Endothelial cell (in vitro differentiated cells): ENCODE measurements around the gene UBA7. TPM values are rescaled to one million over a fixed set of nuclear protein-coding genes. Genes with fewer than 3 reads are reported as not detected.
"Not testable (repeated sequence)": the region's sequence is repeated elsewhere in the genome, so short reads cannot be mapped to it uniquely, and the experiment has no call there.

ENCODE experiments used
- DNase-seq: peaks from one replicate; pipeline ENCODE4 v3.0.0; 2021; ENCODE audit warnings: low spot score
- H3K27ac Mint-ChIP-seq: one replicate; pipeline ENCODE4 v1.8.0; 2021; ENCODE audit warnings: mixed read lengths, inconsistent platforms; ENCODE audit not compliant: unreplicated experiment
- H3K27me3 Mint-ChIP-seq: one replicate; pipeline ENCODE4 v1.8.0; 2021; ENCODE audit warnings: mild to moderate bottlenecking, moderate library complexity, mixed read lengths, inconsistent platforms; ENCODE audit not compliant: unreplicated experiment
- H3K36me3 Mint-ChIP-seq: one replicate; pipeline ENCODE4 v1.8.0; 2021; ENCODE audit warnings: mild to moderate bottlenecking, low read depth, mixed read lengths, inconsistent platforms; ENCODE audit not compliant: unreplicated experiment
- H3K4me1 Mint-ChIP-seq: one replicate; pipeline ENCODE4 v1.8.0; 2021; ENCODE audit warnings: mild to moderate bottlenecking, mixed read lengths, inconsistent platforms; ENCODE audit not compliant: unreplicated experiment
- H3K4me3 Mint-ChIP-seq: one replicate; pipeline ENCODE4 v1.8.0; 2021; ENCODE audit warnings: mild to moderate bottlenecking, mixed read lengths, inconsistent platforms; ENCODE audit not compliant: unreplicated experiment
- H3K9me3 Mint-ChIP-seq: one replicate; pipeline ENCODE4 v1.8.0; 2021; ENCODE audit warnings: mixed read lengths, inconsistent platforms; ENCODE audit not compliant: unreplicated experiment
- total RNA-seq: library from RNA; stranded (reverse); fragmentation: NEBNext Ultra II Directional; extraction: Animal tissue kit (Norgen Biotek cat#: 25700); gene quantifications from one replicate; pipeline ENCODE4 v1.2.1, GENCODE V29; 2021; ENCODE audit not compliant: unreplicated experiment
- TF ChIP-seq, protein P1 (sequence below): fragments of 200-600 bp; sonication (generic); IDR thresholded peaks from one replicate; pipeline ENCODE4 v1.5.0; 2021; ENCODE audit warnings: antibody characterized with exemption; ENCODE audit not compliant: unreplicated experiment

Gene UBA7
- total RNA-seq, 1 donor from 2014 or later = 6.0 TPM

DNA sequence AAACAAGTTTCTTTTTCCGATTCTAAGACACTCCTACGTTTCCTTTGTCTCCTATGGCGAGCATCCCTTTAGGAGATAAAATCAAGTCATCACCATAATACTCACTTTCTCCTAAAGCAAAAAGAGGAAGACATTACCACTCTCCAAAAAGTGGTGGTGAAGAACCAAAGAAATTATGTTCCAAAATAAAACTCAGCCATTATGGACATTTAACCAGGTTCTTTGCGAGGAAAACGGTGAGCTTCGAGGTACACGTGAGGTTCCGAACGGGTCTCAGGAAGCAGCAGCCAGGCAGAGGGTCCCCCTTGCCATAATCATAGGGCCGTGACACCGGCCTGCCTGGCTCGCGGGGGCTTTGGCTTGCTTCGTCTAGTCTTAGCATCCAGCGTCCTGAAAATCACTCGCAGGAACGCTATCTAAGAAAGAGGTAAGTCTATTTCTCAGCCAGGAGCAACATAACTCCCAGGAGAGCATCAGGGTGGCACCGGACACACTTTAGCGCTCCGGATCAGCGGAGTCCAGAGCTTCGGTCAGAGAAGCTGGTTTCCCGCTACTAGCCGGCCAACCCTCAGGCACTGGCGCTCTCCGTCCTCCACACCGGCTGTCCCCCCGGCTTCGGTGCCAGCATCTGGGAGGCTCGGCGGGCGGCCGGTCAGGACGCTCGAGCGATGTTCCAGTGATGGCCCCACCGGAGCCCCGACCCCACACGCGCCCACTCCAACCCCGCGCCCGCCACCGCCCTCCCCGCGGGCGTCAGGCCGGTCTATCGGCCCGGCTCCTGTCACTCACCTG, 28.0 kb downstream of the UBA7 start:
- DNase-seq = peak; percentile 43
- TF ChIP-seq, protein P1, sequence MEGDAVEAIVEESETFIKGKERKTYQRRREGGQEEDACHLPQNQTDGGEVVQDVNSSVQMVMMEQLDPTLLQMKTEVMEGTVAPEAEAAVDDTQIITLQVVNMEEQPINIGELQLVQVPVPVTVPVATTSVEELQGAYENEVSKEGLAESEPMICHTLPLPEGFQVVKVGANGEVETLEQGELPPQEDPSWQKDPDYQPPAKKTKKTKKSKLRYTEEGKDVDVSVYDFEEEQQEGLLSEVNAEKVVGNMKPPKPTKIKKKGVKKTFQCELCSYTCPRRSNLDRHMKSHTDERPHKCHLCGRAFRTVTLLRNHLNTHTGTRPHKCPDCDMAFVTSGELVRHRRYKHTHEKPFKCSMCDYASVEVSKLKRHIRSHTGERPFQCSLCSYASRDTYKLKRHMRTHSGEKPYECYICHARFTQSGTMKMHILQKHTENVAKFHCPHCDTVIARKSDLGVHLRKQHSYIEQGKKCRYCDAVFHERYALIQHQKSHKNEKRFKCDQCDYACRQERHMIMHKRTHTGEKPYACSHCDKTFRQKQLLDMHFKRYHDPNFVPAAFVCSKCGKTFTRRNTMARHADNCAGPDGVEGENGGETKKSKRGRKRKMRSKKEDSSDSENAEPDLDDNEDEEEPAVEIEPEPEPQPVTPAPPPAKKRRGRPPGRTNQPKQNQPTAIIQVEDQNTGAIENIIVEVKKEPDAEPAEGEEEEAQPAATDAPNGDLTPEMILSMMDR = no peak
- Mint-ChIP-seq H3K27me3 (peaks cover 2% of the 10 kb centered on the region), H3K27ac (peak overlapping the region; percentile 84), H3K4me3 (peak overlapping the region; percentile 89), H3K4me1 (peaks cover 38% of the 10 kb centered on the region), H3K9me3 (no peaks in the 10 kb centered on the region), H3K36me3 (peaks cover 8% of the 10 kb centered on the region)

- not testable (repeated sequence) for H3K27me3 Mint-ChIP-seq, H3K4me3 Mint-ChIP-seq, H3K27ac Mint-ChIP-seq, DNase-seq, H3K9me3 Mint-ChIP-seq
- Mint-ChIP-seq H3K36me3 (peaks cover 14% of the 10 kb centered on the region), H3K4me1 (peaks cover 15% of the 10 kb centered on the region)
Observed at GRCh38 chr3:49782277-49782676, 31.5 kb downstream of the UBA7 start.

DNA sequence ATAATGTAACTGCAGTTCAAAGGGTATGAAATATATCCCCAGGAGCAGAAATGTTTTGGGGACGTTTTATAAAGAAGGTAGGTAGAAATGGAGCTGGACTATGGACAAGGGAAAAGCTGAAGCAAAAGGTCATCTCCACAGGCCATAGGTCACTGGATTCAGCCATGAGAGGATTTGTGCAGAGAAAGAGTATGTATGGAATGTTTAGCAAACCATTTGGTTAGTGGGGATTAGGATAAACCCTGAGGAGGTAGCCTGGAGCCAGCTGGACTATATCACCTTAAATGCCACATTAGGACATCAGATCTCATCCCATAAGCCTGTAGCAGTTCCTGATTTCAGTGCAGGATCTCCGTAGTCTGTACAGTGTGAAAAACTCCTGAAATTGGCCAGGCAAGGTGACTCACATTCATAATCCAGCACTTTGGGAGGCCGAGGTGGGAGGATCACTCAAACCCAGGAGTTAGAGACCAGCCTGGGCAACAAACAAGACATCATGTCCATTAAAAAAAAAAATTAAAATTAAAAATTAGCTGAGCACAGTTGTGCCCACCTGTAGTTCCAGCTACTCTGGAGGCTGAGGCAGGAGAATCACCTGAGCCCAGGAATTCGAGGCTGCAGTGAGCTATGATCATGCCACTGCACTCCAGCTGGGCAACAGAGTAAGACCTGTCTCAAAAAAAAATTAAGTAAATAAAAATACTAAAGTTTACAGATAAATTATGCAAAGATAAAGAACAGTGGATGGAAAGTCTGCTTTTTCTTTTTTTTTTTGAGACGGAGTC, 32.1 kb downstream of the UBA7 start:
- Mint-ChIP-seq H3K36me3 (peaks cover 18% of the 10 kb centered on the region), H3K27ac (no peak overlapping the region), H3K4me3 (peak overlapping the region; percentile 51), H3K4me1 (peaks cover 11% of the 10 kb centered on the region), H3K27me3 (no peaks in the 10 kb centered on the region), H3K9me3 (no peaks in the 10 kb centered on the region)
- no peak for DNase-seq
- TF ChIP-seq, protein P1 = no peak

GRCh38 chr3:49780975-49781365, 32.8 kb downstream of the UBA7 start:
- peaks cover 18% of the 10 kb centered on the region for H3K36me3 Mint-ChIP-seq
- not testable (repeated sequence) for H3K9me3 Mint-ChIP-seq, H3K27ac Mint-ChIP-seq, H3K27me3 Mint-ChIP-seq, H3K4me3 Mint-ChIP-seq, DNase-seq
- H3K4me1 Mint-ChIP-seq = peaks cover 11% of the 10 kb centered on the region

DNA sequence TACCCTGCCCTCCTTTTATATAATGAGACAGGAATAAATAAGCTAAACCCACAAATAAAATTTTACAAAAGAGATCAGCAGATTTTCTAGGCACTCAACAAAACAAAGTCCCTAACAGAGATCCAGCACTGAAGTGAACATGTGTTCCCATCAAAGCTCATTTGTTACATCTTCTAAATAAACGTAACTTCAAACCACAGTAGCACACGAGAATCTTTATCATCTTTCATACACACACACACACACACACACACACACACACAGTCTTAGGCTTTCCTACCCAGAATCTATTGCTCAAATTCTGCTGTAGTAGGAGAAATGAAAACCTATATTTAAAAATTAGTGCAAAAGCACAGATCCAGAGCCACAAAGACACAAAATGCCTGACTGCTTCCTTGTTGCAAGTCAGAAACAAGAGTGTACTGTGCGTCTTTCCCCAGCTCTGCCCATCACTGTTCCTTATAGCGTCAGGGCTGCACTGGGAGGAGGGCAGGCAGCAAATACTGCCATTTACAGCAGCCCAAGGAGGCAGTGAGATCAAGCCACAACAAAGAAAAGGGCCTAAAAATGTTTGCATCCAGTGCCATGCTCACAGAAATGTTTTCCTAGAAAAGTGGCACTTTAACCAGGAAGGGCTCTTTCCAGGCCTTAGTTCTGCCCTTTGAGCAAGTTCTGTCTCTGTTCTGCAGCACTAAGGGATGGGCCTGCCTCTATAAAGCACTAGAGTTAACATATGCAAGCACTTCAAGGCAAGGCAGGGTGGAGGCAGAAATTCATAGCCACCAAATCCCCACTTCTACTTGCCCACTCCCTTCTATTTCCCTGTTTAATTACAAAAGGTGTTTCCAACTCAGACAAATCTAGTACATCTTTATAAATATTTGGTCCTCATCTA, 33.4 kb downstream of the UBA7 start:
- DNase-seq = no peak
- H3K27me3 Mint-ChIP-seq = no peaks in the 10 kb centered on the region
- H3K27ac Mint-ChIP-seq = no peak overlapping the region
- TF ChIP-seq, protein P1 = no peak
- H3K9me3 Mint-ChIP-seq = no peaks in the 10 kb centered on the region
- peaks cover 15% of the 10 kb centered on the region for H3K36me3 Mint-ChIP-seq
- H3K4me1 Mint-ChIP-seq = peaks cover 8% of the 10 kb centered on the region
- no peak overlapping the region for H3K4me3 Mint-ChIP-seq
